HG02759 (cell line): ENCODE measurements around the gene MAP3K21.

ENCODE experiments used
- ATAC-seq: cut with Tn5 transposase; IDR thresholded peaks from one replicate; pipeline ENCODE4 v1.9.1; 2021; ENCODE audit warnings: mild to moderate bottlenecking, moderate library complexity; ENCODE audit not compliant: unreplicated experiment

The MAP3K21 gene

GRCh38 chr1:233386336-233386735 is 58.8 kb downstream of the MAP3K21 start:
- ATAC-seq, result no peak

GRCh38 chr1:233387585-233387984 is 60.1 kb downstream of the MAP3K21 start:
- ATAC-seq, result no peak

- ATAC-seq, result no peak
Observed at GRCh38 chr1:233389169-233389568, 61.6 kb downstream of the MAP3K21 start.

- no peak for ATAC-seq
Observed at GRCh38 chr1:233389893-233390292, 62.4 kb downstream of the MAP3K21 start.

- ATAC-seq, result no peak
Observed at GRCh38 chr1:233390842-233391737, 63.6 kb downstream of the MAP3K21 start.

- ATAC-seq, result no peak
Observed at GRCh38 chr1:233393084-233393840, 65.7 kb downstream of the MAP3K21 start.

- ATAC-seq, result no peak
Observed at GRCh38 chr1:233393926-233394680, 66.6 kb downstream of the MAP3K21 start.

GRCh38 chr1:233394860-233395717 is 67.6 kb downstream of the MAP3K21 start:
- ATAC-seq, result peak; percentile 73

GRCh38 chr1:233395863-233396646 is 68.5 kb downstream of the MAP3K21 start:
- ATAC-seq, result no peak

GRCh38 chr1:233406339-233406960 is 78.9 kb downstream of the MAP3K21 start:
- ATAC-seq, result no peak

- no peak for ATAC-seq
Observed at GRCh38 chr1:233406994-233407631, 79.6 kb downstream of the MAP3K21 start.

- no peak for ATAC-seq
Observed at GRCh38 chr1:233409540-233409939, 82.0 kb downstream of the MAP3K21 start.

GRCh38 chr1:233410906-233411305 is 83.4 kb downstream of the MAP3K21 start:
- ATAC-seq, result no peak

GRCh38 chr1:233412812-233413211 is 85.3 kb downstream of the MAP3K21 start:
- ATAC-seq, result no peak

GRCh38 chr1:233421293-233421692 is 93.8 kb downstream of the MAP3K21 start:
- no peak for ATAC-seq

- ATAC-seq, result no peak
Observed at GRCh38 chr1:233424779-233425178, 97.3 kb downstream of the MAP3K21 start.

- ATAC-seq, result no peak
Observed at GRCh38 chr1:233427907-233428306, 100.4 kb downstream of the MAP3K21 start.

GRCh38 chr1:233431753-233432403 is 104.4 kb downstream of the MAP3K21 start:
- no peak for ATAC-seq
